Measurements from ENCODE around the gene DCLRE1C.
A peak's percentile ranks its signal among the peaks of the same experiment; 100 is the strongest.
"Not testable (repeated sequence)": the region's sequence is repeated elsewhere in the genome, so short reads cannot be mapped to it uniquely, and the experiment has no call there.

The DCLRE1C gene

DNA sequence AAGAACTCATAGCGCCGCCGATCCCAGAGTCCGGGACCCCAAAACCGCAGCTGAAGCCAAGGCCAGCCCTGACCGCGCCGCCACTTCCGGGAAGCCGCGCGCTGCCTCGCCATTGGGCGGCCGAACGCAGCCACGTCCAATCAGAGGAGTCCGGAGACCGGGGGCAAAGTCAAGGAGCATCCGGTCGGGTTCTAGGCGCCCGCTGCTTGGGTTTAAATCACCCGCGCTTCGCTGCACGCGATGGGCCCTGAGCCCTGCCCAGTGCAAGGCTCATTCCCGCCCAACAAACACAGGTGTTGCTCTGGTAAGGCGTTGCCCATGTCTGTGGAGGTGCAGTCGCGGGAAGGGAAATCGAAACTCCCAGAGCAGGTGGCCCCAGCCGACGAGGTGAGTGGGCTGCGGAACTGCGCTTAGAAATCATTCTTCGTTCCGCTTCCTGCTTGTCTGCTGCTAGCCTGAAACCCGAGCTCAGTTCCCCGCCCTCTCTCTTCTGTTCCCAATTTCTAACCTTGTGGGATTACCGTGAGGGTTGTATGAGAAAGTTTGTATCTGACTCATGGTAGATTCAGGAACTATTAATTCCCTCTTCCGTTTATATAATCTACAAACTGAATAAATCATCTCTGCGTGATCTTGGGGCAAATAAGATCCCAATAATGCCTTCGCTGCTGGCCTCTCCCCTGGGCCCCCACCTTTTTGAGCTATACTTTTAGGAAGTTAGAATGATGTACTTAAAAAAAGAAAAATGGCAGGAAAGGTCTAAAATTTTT, at the start of gene DCLRE1C:
Gene DCLRE1C, minus strand, starts transcription at position 96 of the 770 bp plus-strand sequence. Its CDS starts 86 bp downstream, at position 10.
- DNase-seq (ENCODE audit: low read depth in 2 of 2), result peak; percentile 58 to 68

DNA sequence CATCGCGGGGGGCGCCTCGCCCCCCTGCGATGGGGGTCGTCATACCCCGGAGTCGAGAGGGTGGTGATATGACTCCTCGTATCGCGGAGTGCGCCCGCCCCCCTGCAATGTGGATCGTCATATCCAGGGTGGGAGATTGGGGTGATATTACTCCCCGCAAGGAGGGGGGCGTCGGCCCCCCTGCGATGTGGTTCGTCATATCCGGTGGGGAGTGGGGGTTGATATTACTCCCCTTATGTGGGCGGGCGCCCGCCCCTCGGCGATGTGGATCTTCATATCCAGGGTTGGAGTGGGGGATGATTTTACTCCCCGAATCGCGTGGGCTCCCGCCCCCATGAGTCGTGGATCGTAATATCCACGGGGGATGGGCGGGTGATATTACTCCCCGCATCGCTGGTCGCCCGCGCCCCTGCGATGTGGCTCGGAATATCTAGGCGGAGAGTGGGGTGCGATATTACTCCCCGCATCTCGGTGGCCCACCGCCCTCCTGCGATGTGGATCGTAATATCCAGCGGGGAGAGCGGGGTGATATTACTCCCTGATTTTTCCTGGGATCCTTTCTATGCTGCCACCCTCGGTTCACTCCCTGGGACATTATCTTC, 42.2 kb upstream of the DCLRE1C start:
- DNase-seq (ENCODE audit: low read depth in 2 of 2), result no peak

GRCh38 chr10:14993500-14994455, 39.9 kb upstream of the DCLRE1C start:
- DNase-seq (ENCODE audit: low read depth in 2 of 2), result not testable (repeated sequence)

DNA sequence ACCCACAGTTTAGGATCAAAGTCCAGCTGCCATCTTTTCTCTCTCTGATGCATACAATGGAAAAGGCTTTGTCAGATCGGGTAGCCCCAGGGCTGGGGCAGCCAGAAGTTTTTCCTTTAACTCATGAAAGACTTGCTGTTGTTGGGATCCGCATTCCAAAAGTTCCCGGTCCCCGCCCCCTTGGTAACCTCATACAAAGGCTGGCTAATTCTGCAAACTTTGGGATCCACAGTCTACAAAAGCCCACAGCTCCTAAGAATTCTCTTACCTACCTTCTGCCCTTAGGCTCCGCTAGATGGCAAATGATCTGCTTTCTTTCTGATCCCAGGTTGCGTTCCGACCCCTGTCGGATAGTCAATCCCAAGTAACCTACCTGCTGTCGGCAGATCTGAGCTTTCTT, 38.4 kb upstream of the DCLRE1C start:
- DNase-seq (ENCODE audit: low read depth in 2 of 2), result not testable (repeated sequence)

DNA sequence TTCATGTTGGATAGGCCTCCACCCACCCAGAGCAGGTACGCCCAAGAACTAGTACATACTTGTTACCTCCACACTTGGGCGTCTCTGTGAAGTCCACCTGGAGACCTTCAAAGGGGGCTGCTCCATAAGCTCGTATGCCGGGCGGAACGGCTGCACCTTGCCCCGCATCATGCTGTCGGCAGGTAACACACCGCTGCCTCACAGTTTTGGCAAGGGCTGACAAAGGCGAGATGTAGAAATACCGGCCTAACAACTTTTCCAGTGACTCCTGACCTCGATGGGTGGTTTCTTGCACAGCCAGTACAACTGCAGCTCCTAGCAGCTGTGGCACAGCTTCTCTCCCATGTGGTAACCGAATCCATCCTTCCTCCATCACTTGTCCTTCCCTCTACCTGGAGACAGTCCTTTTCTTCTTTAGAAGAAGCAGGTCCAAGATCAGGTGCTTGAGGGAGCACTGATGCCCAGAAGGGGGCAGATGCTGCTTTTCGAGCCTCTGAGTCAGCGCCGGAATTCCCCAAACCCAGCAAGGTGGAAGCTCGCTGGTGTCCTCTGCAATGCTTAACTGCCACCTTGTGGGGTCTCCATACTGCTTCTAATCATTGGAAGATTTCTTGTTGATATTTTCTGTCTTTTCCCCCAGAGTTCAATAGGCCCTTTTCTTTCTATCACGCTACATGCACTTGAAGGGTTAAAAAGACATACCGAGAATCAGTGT, 37.3 kb upstream of the DCLRE1C start:
- peak; percentile 9 to 48 for DNase-seq (ENCODE audit: low read depth in 2 of 2)

DNA sequence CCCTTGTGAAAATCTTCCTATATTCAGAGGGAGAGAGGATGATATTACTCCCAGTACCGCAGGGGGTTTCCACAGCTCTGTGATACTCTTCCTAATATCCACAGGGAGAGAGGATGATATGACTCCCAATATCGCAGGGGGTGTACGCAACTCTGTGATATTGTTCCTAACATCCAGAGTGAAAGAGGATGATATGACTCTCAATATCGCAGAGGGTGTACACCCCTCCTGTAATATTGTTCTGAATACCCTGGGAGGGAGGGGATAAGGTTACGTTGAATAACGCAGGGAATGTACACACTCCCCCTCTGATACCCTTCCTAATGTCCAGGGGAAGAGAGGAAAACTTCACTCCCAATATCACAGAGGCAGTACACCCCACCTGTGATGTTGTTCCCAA, 35.7 kb upstream of the DCLRE1C start:
- DNase-seq (ENCODE audit: low read depth in 2 of 2), result not testable (repeated sequence)

DNA sequence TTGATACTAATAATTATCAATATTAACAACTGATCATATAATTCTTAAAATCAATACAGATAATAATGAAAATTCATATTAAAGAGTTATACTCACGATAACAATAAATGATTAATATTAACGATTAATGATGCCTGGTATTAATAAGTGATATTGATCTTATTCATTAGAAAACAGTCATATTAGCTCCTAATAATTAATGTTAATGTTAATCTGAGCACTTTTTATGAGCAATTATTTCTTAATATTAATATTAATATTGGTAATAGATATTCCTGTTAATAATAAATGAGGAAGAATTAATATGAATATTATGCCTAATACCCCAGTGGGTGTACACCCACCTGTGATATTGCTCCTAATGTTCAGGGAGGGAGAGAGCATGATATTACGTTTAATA, 28.8 kb upstream of the DCLRE1C start:
- DNase-seq (ENCODE audit: low read depth in 2 of 2), result no peak

- DNase-seq (ENCODE audit: low read depth in 2 of 2), result no peak
Measured at GRCh38 chr10:14975672-14976273, 21.9 kb upstream of the DCLRE1C start.

DNA sequence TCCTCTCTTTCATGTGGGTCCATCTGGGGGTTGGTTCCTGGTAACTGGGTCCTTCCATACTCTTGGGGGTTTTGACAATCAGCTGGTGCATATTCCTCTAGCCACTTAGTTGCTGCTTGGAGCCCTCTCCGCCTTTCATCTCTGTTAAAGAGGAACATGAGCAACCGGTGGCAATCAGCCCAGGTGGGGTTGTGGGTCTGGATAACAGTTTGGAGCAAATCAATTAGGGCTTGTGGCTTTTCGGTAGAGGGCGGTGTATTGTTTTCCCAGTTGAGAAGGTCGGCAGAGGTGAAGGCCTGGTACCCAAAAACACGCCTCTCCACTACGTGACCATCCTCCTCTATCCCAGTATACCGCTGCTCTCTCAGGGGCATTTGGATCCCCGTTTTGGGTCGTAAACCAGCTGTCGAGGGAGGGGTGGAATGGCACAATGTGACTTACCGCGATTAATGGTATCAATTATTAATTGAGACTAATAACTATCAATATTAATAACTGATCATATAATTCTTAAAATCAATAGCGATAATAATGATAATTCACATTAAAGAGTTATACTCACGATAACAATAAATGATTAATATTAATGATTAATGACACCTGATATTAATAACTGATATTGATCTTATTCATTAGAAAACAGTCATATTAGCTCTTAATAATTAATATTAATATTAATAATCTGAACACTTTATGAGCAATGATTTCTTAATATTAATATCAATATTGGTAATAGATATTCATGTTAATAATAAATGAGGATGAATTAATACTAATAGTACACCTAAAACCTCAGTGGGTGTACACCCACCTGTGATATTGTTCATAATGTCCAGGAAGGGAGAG, 20.5 kb upstream of the DCLRE1C start:
- DNase-seq (ENCODE audit: low read depth in 2 of 2), result not testable (repeated sequence)

DNA sequence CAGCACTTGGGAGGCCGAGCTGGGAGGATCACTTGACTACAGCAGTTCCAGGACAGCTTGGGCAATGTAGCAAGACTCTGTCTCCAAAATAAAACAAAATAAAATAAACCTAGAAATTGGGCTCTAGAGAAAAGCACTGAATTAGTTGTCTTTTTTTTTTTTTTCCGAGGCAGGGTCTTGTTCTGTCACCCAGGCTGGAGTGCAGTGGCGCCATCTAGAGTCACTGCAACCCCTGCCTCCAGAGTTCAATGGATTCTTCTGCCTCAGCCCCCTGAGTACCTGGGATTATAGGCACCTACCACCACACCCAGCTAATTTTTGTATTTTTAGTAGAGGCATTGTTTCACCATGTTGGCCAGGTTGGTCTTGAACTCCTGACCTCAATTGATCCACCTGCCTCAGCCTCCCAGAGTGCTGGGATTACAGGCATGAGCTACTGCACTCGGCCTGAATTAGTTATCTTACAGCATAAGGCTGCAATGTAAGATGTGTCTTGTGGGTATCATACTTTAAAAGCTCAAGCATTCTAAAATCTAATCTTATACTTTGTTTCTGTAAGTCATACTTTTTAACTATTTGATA, 18.1 kb upstream of the DCLRE1C start:
- peak in 1 of 2 donors; percentile 24 for DNase-seq (ENCODE audit: low read depth in 2 of 2)

DNA sequence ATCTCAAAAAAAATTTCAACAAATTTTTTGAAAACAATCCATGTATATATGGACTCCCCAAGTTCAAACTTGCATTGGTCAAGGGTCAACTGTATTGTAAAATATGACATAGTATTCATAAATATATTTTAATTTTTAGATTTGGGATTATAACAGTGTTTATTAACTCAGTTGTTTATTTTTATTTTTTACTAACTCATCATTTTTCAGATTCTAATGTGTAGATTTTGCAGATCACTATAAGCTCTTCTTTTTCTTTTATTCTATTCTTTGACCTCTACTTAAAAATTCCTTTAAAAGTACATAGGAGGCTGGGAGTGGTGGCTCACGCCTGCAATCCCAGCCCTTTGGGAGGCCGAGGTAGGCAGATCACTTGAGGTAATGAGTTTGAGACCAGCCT, 14.0 kb upstream of the DCLRE1C start:
- no peak for DNase-seq (ENCODE audit: low read depth in 2 of 2)

- DNase-seq (ENCODE audit: low read depth in 2 of 2), result peak; percentile 75 to 97
Measured at GRCh38 chr10:14959221-14960057, 5.5 kb upstream of the DCLRE1C start, which contains the start of gene MEIG1. TSS of gene MEIG1 (plus strand) at chr10:14959388. CDS start at chr10:14966469, 7,081 bp downstream.

DNA sequence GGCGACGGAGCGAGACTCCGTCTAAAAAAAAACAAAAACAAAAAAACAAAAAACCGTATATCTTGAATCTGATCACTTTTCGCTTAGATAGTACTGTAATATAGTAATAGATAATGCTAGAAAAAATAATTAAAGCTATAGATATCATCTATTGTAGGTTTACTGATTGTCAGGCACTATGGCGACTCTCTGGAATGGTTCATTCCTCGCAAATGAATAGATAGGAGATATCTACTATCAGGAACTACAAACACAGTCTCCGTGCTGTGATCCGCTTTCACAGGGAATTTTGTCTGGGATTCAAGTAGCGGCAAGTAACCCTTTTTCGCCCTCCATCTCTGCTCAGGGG, 5.0 kb upstream of the DCLRE1C start:
- DNase-seq (ENCODE audit: low read depth in 2 of 2), result no peak

DNA sequence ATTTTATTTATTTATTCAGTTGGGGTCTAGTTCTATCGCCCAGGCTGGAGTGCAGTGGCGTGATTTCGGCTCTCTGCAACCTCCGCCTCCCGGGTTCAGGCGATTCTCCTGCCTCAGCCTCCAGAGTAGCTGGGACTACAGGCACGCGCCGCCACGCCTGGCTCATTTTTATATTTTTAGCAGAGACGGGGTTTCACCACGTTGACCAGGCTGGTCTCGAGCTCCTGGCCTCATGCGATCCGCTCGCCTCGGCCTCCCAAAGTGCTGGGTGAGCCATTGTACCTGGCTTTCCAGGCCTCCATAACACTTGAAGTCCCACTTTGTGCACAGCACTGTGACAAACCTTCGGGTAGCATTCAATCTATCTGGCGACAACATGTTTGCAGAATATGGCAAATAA, 1.0 kb upstream of the DCLRE1C start:
- no peak for DNase-seq (ENCODE audit: low read depth in 2 of 2)

- DNase-seq (ENCODE audit: low read depth in 2 of 2), result no peak
Measured at GRCh38 chr10:14953424-14954000, 384 bp downstream of the DCLRE1C start.

GRCh38 chr10:14952851-14953423, 959 bp downstream of the DCLRE1C start:
- no peak for DNase-seq (ENCODE audit: low read depth in 2 of 2)

GRCh38 chr10:14949291-14949690, 4.6 kb downstream of the DCLRE1C start:
- no peak for DNase-seq (ENCODE audit: low read depth in 2 of 2)

GRCh38 chr10:14947268-14947667, 6.6 kb downstream of the DCLRE1C start:
- DNase-seq (ENCODE audit: low read depth in 2 of 2), result no peak

All from stimulated activated CD4-positive, alpha-beta T cell treated with anti-CD3 and anti-CD28 coated beads, Interleukin-1b, Interleukin-23, amount 100 ng/mL, for 1 hour (primary cell).